Nephron progenitor cell (in vitro differentiated cells): Measurements from ENCODE around the gene CAPZB.

ENCODE experiments used
- DNase-seq: peaks from one replicate; pipeline ENCODE4 v3.0.0; 2021
- H3K27ac Mint-ChIP-seq: 2 replicates; pipeline ENCODE4 v1.8.0; 2021; ENCODE audit warnings: mild to moderate bottlenecking, moderate library complexity, mixed read lengths
- H3K27me3 Mint-ChIP-seq: 2 replicates; pipeline ENCODE4 v1.8.0; 2021; ENCODE audit warnings: mild to moderate bottlenecking, low read depth, mixed read lengths; ENCODE audit not compliant: poor library complexity
- H3K36me3 Mint-ChIP-seq: 2 replicates; pipeline ENCODE4 v1.8.0; 2021; ENCODE audit warnings: low read depth, mixed read lengths
- H3K4me1 Mint-ChIP-seq: 2 replicates; pipeline ENCODE4 v1.8.0; 2021; ENCODE audit warnings: mixed read lengths
- H3K4me3 Mint-ChIP-seq: 2 replicates; pipeline ENCODE4 v1.8.0; 2021; ENCODE audit warnings: mild to moderate bottlenecking, moderate library complexity, mixed read lengths
- H3K9me3 Mint-ChIP-seq: 2 replicates; pipeline ENCODE4 v1.8.0; 2021; ENCODE audit warnings: mild to moderate bottlenecking, moderate library complexity, mixed read lengths
- CTCF ChIP-seq: fragments of 200-600 bp; sonication (generic); IDR thresholded peaks from 2 replicates; pipeline ENCODE4 v1.5.0; 2021; ENCODE audit warnings: antibody characterized with exemption

The CAPZB gene

GRCh38 chr1:19327736-19328135, 157.6 kb downstream of the CAPZB start:
- H3K9me3 Mint-ChIP-seq: no peaks in the 10 kb centered on the region
- DNase-seq: no peak
- no peak for TF ChIP-seq CTCF
- H3K4me1 Mint-ChIP-seq: no peaks in the 10 kb centered on the region
- no peak overlapping the region for H3K27ac Mint-ChIP-seq
- peaks cover 4% of the 10 kb centered on the region for H3K27me3 Mint-ChIP-seq
- H3K36me3 Mint-ChIP-seq: peaks cover 8% of the 10 kb centered on the region
- no peak overlapping the region for H3K4me3 Mint-ChIP-seq

GRCh38 chr1:19327301-19327700, 158.0 kb downstream of the CAPZB start:
- no peaks in the 10 kb centered on the region for H3K9me3 Mint-ChIP-seq
- no peak overlapping the region for H3K27ac Mint-ChIP-seq
- peaks cover 4% of the 10 kb centered on the region for H3K27me3 Mint-ChIP-seq
- no peak for TF ChIP-seq CTCF
- H3K4me3 Mint-ChIP-seq: no peak overlapping the region
- no peak for DNase-seq
- H3K36me3 Mint-ChIP-seq: peaks cover 10% of the 10 kb centered on the region
- H3K4me1 Mint-ChIP-seq: peaks cover 3% of the 10 kb centered on the region

- peaks cover 4% of the 10 kb centered on the region for H3K27me3 Mint-ChIP-seq
- no peak overlapping the region for H3K4me3 Mint-ChIP-seq
- no peak for DNase-seq
- H3K36me3 Mint-ChIP-seq: peaks cover 12% of the 10 kb centered on the region
- TF ChIP-seq CTCF: no peak
- no peak overlapping the region for H3K27ac Mint-ChIP-seq
- peaks cover 5% of the 10 kb centered on the region for H3K4me1 Mint-ChIP-seq
- no peaks in the 10 kb centered on the region for H3K9me3 Mint-ChIP-seq
Measured at GRCh38 chr1:19326748-19327065, 158.6 kb downstream of the CAPZB start.

- no peak for DNase-seq
- Mint-ChIP-seq H3K4me3 (no peak overlapping the region), H3K36me3 (peaks cover 15% of the 10 kb centered on the region), H3K9me3 (no peaks in the 10 kb centered on the region), H3K27me3 (peaks cover 4% of the 10 kb centered on the region), H3K4me1 (peaks cover 7% of the 10 kb centered on the region), H3K27ac (no peak overlapping the region)
- TF ChIP-seq CTCF: no peak
Measured at GRCh38 chr1:19325958-19326747, 159.2 kb downstream of the CAPZB start.

- Mint-ChIP-seq H3K36me3 (peaks cover 20% of the 10 kb centered on the region), H3K9me3 (no peaks in the 10 kb centered on the region), H3K27me3 (peaks cover 4% of the 10 kb centered on the region), H3K4me3 (no peak overlapping the region), H3K4me1 (peaks cover 11% of the 10 kb centered on the region), H3K27ac (no peak overlapping the region)
- DNase-seq: no peak
- TF ChIP-seq CTCF: no peak
Measured at GRCh38 chr1:19325368-19325957, 159.9 kb downstream of the CAPZB start.

- no peak for DNase-seq
- H3K27ac Mint-ChIP-seq: no peak overlapping the region
- H3K9me3 Mint-ChIP-seq: no peaks in the 10 kb centered on the region
- H3K4me3 Mint-ChIP-seq: no peak overlapping the region
- peaks cover 11% of the 10 kb centered on the region for H3K4me1 Mint-ChIP-seq
- H3K36me3 Mint-ChIP-seq: peaks cover 20% of the 10 kb centered on the region
- no peak for TF ChIP-seq CTCF
- H3K27me3 Mint-ChIP-seq: peaks cover 4% of the 10 kb centered on the region
Measured at GRCh38 chr1:19324665-19324990, 160.7 kb downstream of the CAPZB start.
